HCT116 (cell line): ENCODE results near the gene ZNF618. TPM values are rescaled to one million over a fixed set of nuclear protein-coding genes. Genes with fewer than 3 reads are reported as not detected.

ENCODE experiments used
- ATAC-seq: fragments of 200-7000 bp; cut with Tn5 transposase; 2 replicates; pipeline ENCODE4 v1.9.1; 2020; ENCODE audit warnings: mild to moderate bottlenecking, moderate library complexity
- BruUV-seq: library from RNA; stranded (reverse); fragments of 400-500 nt; replicated peaks from 2 replicates; lab custom pipeline; 2021; lab: Mats Ljungman, UMichigan
- CTCF ChIA-PET: fragments of 300-600 bp; sonication (Branson Sonifier 250); formaldehyde crosslinking; loops from one replicate; lab custom pipeline; 2021; ENCODE audit warnings: antibody characterized with exemption; lab: Charles Lee
- POLR2A ChIA-PET: fragments of 300-600, 350-600 bp; sonication (Branson Sonifier 250); formaldehyde crosslinking; loops from one replicate; lab custom pipeline; 2021; ENCODE audit warnings: antibody characterized with exemption; lab: Charles Lee
- RAD21 ChIA-PET, 2 experiments: fragments of 300-600 bp; sonication (Branson Sonifier 250); formaldehyde crosslinking; loops; one replicate each; lab custom pipeline; 2023; ENCODE audit warnings: low total read pairs in 2 of 2; ENCODE audit not compliant: uncharacterized antibody in 2 of 2, unreplicated experiment in 2 of 2, low non-redundant PET in 1 of 2; lab: Charles Lee
- DNase-seq: peaks from one replicate; pipeline ENCODE4 v3.0.0-alpha.2; 2010; ENCODE audit warnings: low read depth, low spot score
- H2AFZ ChIP-seq: fragments of 200-600 bp; shearing (Covaris generic), sonication (generic); 2 replicates; pipeline ENCODE4 v1.6.1; 2017; ENCODE audit warnings: low read depth, mixed run types, mixed read lengths, antibody characterized with exemption, low read length; ENCODE audit not compliant: poor library complexity, severe bottlenecking
- H3K27ac ChIP-seq: 2 replicates; pipeline ENCODE4 v1.5.1; 2012; ENCODE audit warnings: low read depth, low read length
- H3K27me3 ChIP-seq: fragments of 200-600 bp; sonication (generic); 2 replicates; pipeline ENCODE4 v1.6.1; 2016; ENCODE audit warnings: mixed run types, low read length, mixed read lengths; ENCODE audit not compliant: insufficient read depth
- H3K36me3 ChIP-seq, 2 experiments: fragments of 200-500 bp in 1 of 2; fragments of 200-600 bp in 1 of 2; sonication (Bioruptor generic) in 1 of 2; sonication (generic) in 1 of 2; 2 replicates each; pipeline versions ENCODE4 v1.5.1 to v1.6.1; 2014 to 2016; ENCODE audit warnings: low read length in 2 of 2, inconsistent platforms in 1 of 2, mixed read lengths in 1 of 2, mixed run types in 1 of 2; ENCODE audit not compliant: insufficient read depth in 2 of 2, control insufficient read depth in 1 of 2
- H3K4me1 ChIP-seq, 2 experiments: fragments of 200-600 bp in 1 of 2; sonication (generic) in 1 of 2; 2 replicates each; pipeline versions ENCODE4 v1.5.1 to v1.6.1; 2012 to 2017; ENCODE audit warnings: low read length in 2 of 2, inconsistent platforms in 1 of 2, mild to moderate bottlenecking in 1 of 2, mixed read lengths in 1 of 2, mixed run types in 1 of 2, moderate library complexity in 1 of 2; ENCODE audit not compliant: insufficient read depth in 2 of 2, control insufficient read depth in 1 of 2
- H3K4me2 ChIP-seq: fragments of 200-600 bp; sonication (generic); 2 replicates; pipeline ENCODE4 v1.6.1; 2017; ENCODE audit warnings: mixed run types, low read length, mixed read lengths
- H3K4me3 ChIP-seq, 2 experiments: fragments of 200-600 bp in 1 of 2; sonication (generic) in 1 of 2; replicated peaks in 1 of 2; 2 replicates each; pipeline ENCODE4 v1.5.1; 2011 to 2016; ENCODE audit warnings: low read length in 2 of 2, control low read depth in 1 of 2, low read depth in 1 of 2, mild to moderate bottlenecking in 1 of 2, mixed read lengths in 1 of 2, mixed run types in 1 of 2
- H3K79me2 ChIP-seq: fragments of 200-600 bp; sonication (generic); 2 replicates; pipeline ENCODE4 v1.6.1; 2017; ENCODE audit warnings: mild to moderate bottlenecking, mixed run types, low read length, moderate library complexity, mixed read lengths; ENCODE audit not compliant: insufficient read depth
- H3K9ac ChIP-seq: fragments of 200-600 bp; sonication (generic); 2 replicates; pipeline ENCODE4 v1.6.1; 2016; ENCODE audit warnings: low read length, mixed read lengths
- H3K9me2 ChIP-seq: fragments of 200-600 bp; sonication (generic), shearing (Covaris generic); 2 replicates; pipeline ENCODE4 v1.6.1; 2017; ENCODE audit warnings: mixed run types, mild to moderate bottlenecking, moderate library complexity; ENCODE audit not compliant: insufficient read depth
- H3K9me3 ChIP-seq, 2 experiments: fragments of 200-500 bp in 1 of 2; fragments of 200-600 bp in 1 of 2; sonication (Bioruptor generic) in 1 of 2; sonication (generic) in 1 of 2; 2 replicates each; pipeline ENCODE4 v1.6.1; 2014 to 2017; ENCODE audit warnings: low read length in 2 of 2, mixed read lengths in 2 of 2, inconsistent platforms in 1 of 2, low read depth in 1 of 2, mild to moderate bottlenecking in 1 of 2, mixed run types in 1 of 2, moderate library complexity in 1 of 2; ENCODE audit not compliant: control insufficient read depth in 1 of 2, insufficient read depth in 1 of 2
- H4K20me1 ChIP-seq: fragments of 200-600 bp; sonication (generic), shearing (Covaris generic); 2 replicates; pipeline ENCODE4 v1.6.1; 2017; ENCODE audit warnings: mixed run types, mild to moderate bottlenecking, moderate library complexity; ENCODE audit not compliant: insufficient read depth
- CBX3 ChIP-seq: IDR thresholded peaks from 2 replicates; pipeline ENCODE4 v1.6.1; 2012; ENCODE audit warnings: low read depth
- CEBPB ChIP-seq: IDR thresholded peaks from 2 replicates; pipeline ENCODE4 v1.6.1; 2012; ENCODE audit warnings: low read depth
- CTCF ChIP-seq, 3 experiments: fragments of 200-600 bp in 1 of 3; sonication (generic) in 1 of 3; IDR thresholded peaks in 2 of 3; conservative IDR thresholded peaks in 1 of 3; 2 replicates each; pipeline ENCODE4 v1.5.1; 2012 to 2017; ENCODE audit warnings: low read depth in 2 of 3, low read length in 2 of 3, antibody characterized with exemption in 1 of 3, borderline replicate concordance in 1 of 3, control low read depth in 1 of 3, mild to moderate bottlenecking in 1 of 3, mixed read lengths in 1 of 3, mixed run types in 1 of 3, moderate library complexity in 1 of 3; ENCODE audit not compliant: insufficient read depth in 1 of 3
- EGR1 ChIP-seq: IDR thresholded peaks from 2 replicates; pipeline ENCODE4 v1.6.1; 2012; ENCODE audit warnings: low read depth
- ELF1 ChIP-seq: IDR thresholded peaks from 2 replicates; pipeline ENCODE4 v1.6.1; 2012; ENCODE audit warnings: low read depth, borderline replicate concordance
- EZH2 ChIP-seq: fragments of 200-600 bp; sonication (generic); IDR thresholded peaks from 2 replicates; pipeline ENCODE4 v1.6.1; 2017; ENCODE audit warnings: antibody characterized with exemption, mixed run types
- POLR2A ChIP-seq: IDR thresholded peaks from 2 replicates; pipeline ENCODE4 v1.7.0; 2011; ENCODE audit warnings: borderline replicate concordance; ENCODE audit not compliant: insufficient read depth, insufficient read length; ENCODE audit errors: extremely low read depth
- POLR2AphosphoS5 ChIP-seq: IDR thresholded peaks from 2 replicates; pipeline ENCODE4 v1.6.1; 2011; ENCODE audit warnings: mild to moderate bottlenecking, low read depth, low read length, moderate library complexity
- REST ChIP-seq: IDR thresholded peaks from 2 replicates; pipeline ENCODE4 v1.6.1; 2012; ENCODE audit warnings: low read depth
- SP1 ChIP-seq: IDR thresholded peaks from 2 replicates; pipeline ENCODE4 v1.6.1; 2012; ENCODE audit warnings: low read depth
- YY1 ChIP-seq: IDR thresholded peaks from 2 replicates; pipeline ENCODE4 v1.6.1; 2011; ENCODE audit warnings: low read length, low read depth, moderate library complexity, mild to moderate bottlenecking; ENCODE audit not compliant: insufficient replicate concordance; ENCODE audit errors: extremely low read depth
- intact Hi-C: fragments of 100-400 bp; cut with micrococcal nuclease; formaldehyde crosslinking; loops from 2 replicates; pipeline ENCODE4 v1.10.0; 2022
- total RNA-seq: library from RNA; stranded (reverse); gene quantifications from one replicate; pipeline ENCODE4 v1.2.1, GENCODE V29; 2021; ENCODE audit not compliant: unreplicated experiment

ZNF618 gene
- total RNA-seq, 1 experiment from 2014 or later = 13.5 TPM

- no peak for TF ChIP-seq CTCF (IDR thresholded peaks at IDR 0.05 in 2 of 3, conservative IDR thresholded peaks at IDR 0.05 in 1 of 3; ENCODE audit: borderline replicate concordance in 1 of 3, insufficient read depth in 1 of 3, low read depth in 2 of 3, low read length in 2 of 3)
- no peak for TF ChIP-seq YY1
- no peak for TF ChIP-seq POLR2A
- TF ChIP-seq ELF1 = no peak
Measured at GRCh38 chr9:114015607-114016006, 139.5 kb downstream of the ZNF618 start (continued).

- BruUV-seq = no TSS peak
- Histone ChIP-seq H3K4me2 (no peak overlapping the region), H3K9me3 (no peaks in the 10 kb centered on the region), H4K20me1 (no peaks in the 10 kb centered on the region), H3K79me2 (no peaks in the 10 kb centered on the region), H3K4me1 (no peaks in the 10 kb centered on the region), H3K36me3 (no peaks in the 10 kb centered on the region; a peak in 1 of 4 replicates), H2AFZ (no peak overlapping the region), H3K9ac (no peak overlapping the region), H3K27ac (no peak overlapping the region), H3K27me3 (no peaks in the 10 kb centered on the region), H3K4me3 (no peak overlapping the region), H3K9me2 (no peaks in the 10 kb centered on the region)
- RAD21 ChIA-PET = no interaction called here
- intact Hi-C loops = no loop called here
- POLR2A ChIA-PET = no interaction called here
- TF ChIP-seq SP1 = no peak
- no peak for TF ChIP-seq EZH2
- no peak for TF ChIP-seq POLR2AphosphoS5
- no peak for TF ChIP-seq CBX3
- TF ChIP-seq CTCF (IDR thresholded peaks at IDR 0.05 in 2 of 3, conservative IDR thresholded peaks at IDR 0.05 in 1 of 3; ENCODE audit: borderline replicate concordance in 1 of 3, insufficient read depth in 1 of 3, low read depth in 2 of 3, low read length in 2 of 3) = no peak
- no peak for TF ChIP-seq REST
- TF ChIP-seq EGR1 = no peak
- TF ChIP-seq CEBPB = no peak
- no peak for DNase-seq
- CTCF ChIA-PET = no interaction called here
- ATAC-seq = no peak
Measured at GRCh38 chr9:114016101-114016500, 140.0 kb downstream of the ZNF618 start.
